Right lobe of liver (tissue), 4 donors: ENCODE measurements around the gene CBLL1.

Experiments used
- POLR2A ChIP-seq: fragments of 450-650 bp; IDR thresholded peaks from one replicate; pipeline ENCODE4 v1.6.1; 2017; ENCODE audit warnings: antibody characterized with exemption, mild to moderate bottlenecking
- TF ChIP-seq, protein P1 (sequence below), 4 donors: fragments of 200-600 bp in 3 of 4; fragments of 450-650 bp in 1 of 4; IDR thresholded peaks; one replicate each; pipeline versions ENCODE4 v1.5.1 to v1.8.0; 2016 to 2022; ENCODE audit warnings: antibody characterized with exemption in 4 of 4, mild to moderate bottlenecking in 2 of 4
- donor health status: DM: no; HTN: no; CAD: no.
- donor health status: DM: no; HTN: no; CAD: no.
- donor health status: DM: no; HTN: yes; CAD: no.

DNA sequence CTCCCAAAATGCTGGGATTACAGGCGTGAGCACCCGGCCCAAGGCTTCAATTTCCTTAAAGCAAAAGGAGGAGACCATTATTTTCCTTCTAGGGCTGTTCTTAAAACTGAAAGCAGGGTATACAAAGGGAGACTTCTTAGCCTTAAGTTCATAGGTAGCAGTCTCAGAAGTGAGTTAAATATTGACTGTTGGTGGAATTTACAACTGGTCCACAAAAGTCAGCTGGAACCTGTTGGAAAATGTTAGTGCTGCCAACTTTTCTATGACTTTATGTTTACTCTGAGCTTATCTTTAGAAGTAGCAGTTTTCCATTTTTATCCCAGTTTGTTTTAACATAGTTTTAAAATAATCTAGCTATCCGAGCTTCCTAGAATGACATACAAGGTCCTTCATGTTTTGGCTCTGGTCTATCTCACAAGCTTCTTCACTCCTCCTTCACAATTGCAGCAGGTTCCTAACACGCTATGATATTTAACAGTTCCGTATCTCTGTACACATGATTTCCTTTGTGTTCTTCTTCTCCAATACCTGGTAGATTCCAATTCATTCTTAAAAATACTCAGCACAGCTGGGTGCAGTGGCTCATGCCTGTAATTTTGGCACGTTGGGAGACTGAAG lies 55.8 kb downstream of the CBLL1 start:
- TF ChIP-seq, protein P1, sequence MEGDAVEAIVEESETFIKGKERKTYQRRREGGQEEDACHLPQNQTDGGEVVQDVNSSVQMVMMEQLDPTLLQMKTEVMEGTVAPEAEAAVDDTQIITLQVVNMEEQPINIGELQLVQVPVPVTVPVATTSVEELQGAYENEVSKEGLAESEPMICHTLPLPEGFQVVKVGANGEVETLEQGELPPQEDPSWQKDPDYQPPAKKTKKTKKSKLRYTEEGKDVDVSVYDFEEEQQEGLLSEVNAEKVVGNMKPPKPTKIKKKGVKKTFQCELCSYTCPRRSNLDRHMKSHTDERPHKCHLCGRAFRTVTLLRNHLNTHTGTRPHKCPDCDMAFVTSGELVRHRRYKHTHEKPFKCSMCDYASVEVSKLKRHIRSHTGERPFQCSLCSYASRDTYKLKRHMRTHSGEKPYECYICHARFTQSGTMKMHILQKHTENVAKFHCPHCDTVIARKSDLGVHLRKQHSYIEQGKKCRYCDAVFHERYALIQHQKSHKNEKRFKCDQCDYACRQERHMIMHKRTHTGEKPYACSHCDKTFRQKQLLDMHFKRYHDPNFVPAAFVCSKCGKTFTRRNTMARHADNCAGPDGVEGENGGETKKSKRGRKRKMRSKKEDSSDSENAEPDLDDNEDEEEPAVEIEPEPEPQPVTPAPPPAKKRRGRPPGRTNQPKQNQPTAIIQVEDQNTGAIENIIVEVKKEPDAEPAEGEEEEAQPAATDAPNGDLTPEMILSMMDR (IDR thresholded peaks at IDR 0.05) = no peak
- no peak for TF ChIP-seq POLR2A
